H1 (cell line): ENCODE measurements around the gene KIR3DL1. TPM values are rescaled to one million over a fixed set of nuclear protein-coding genes. Genes with fewer than 3 reads are reported as not detected.
"Not testable (repeated sequence)": the region's sequence is repeated elsewhere in the genome, so short reads cannot be mapped to it uniquely, and the experiment has no call there.

ENCODE experiments used
- CTCF ChIA-PET: fragments of 300-600 bp; sonication (Branson Sonifier 250); formaldehyde crosslinking; loops from one replicate; lab custom pipeline; 2021; ENCODE audit not compliant: partially characterized antibody; lab: Charles Lee
- POLR2A ChIA-PET: fragments of 300-600 bp; sonication (Branson Sonifier 250); formaldehyde crosslinking; loops from one replicate; lab custom pipeline; 2021; ENCODE audit warnings: inconsistent platforms; ENCODE audit not compliant: partially characterized antibody; lab: Charles Lee
- DNase-seq, 2 experiments: peaks; one replicate each; pipeline versions ENCODE4 v3.0.0 to v3.0.0-alpha.2; 2010 to 2022; ENCODE audit warnings: low spot score in 2 of 2, low read depth in 1 of 2, mixed read lengths in 1 of 2
- FAIRE-seq: peaks from 2 replicates; lab custom pipeline; 2011; peaks lifted over from hg19 to GRCh38; lab: Jason Lieb, UNC
- H2AFZ ChIP-seq: 2 replicates; pipeline ENCODE4 v1.8.1; 2012; ENCODE audit warnings: low read length, inconsistent platforms
- H2AK5ac ChIP-seq: 2 replicates; pipeline ENCODE4 v1.6.1; 2013; ENCODE audit warnings: low read depth, low read length
- H2BK120ac ChIP-seq: replicated peaks from 2 replicates; pipeline ENCODE3; 2013; ENCODE audit warnings: low read depth, low read length, inconsistent platforms
- H2BK12ac ChIP-seq: 2 replicates; pipeline ENCODE4 v1.6.1; 2013; ENCODE audit warnings: low read depth, low read length
- H2BK15ac ChIP-seq: 2 replicates; pipeline ENCODE4 v1.6.1; 2013; ENCODE audit warnings: low read length
- H2BK20ac ChIP-seq: 2 replicates; pipeline ENCODE4 v1.6.1; 2013; ENCODE audit warnings: low read length
- H2BK5ac ChIP-seq: 2 replicates; pipeline ENCODE4 v1.6.1; 2013; ENCODE audit warnings: low read depth, low read length
- H3K14ac ChIP-seq: 2 replicates; pipeline ENCODE4 v1.6.1; 2013; ENCODE audit warnings: inconsistent platforms; ENCODE audit not compliant: insufficient read length
- H3K18ac ChIP-seq: 2 replicates; pipeline ENCODE4 v1.6.1; 2013; ENCODE audit warnings: low read length; ENCODE audit errors: extremely low read depth
- H3K23ac ChIP-seq: 2 replicates; pipeline ENCODE4 v1.6.1; 2013; ENCODE audit warnings: inconsistent platforms; ENCODE audit not compliant: insufficient read length
- H3K23me2 ChIP-seq: 2 replicates; pipeline ENCODE4 v1.6.1; 2013; ENCODE audit warnings: low read depth, low read length
- H3K27ac ChIP-seq: 2 replicates; pipeline ENCODE4 v1.6.1; 2011; ENCODE audit warnings: low read depth, low read length, inconsistent platforms
- H3K27me3 ChIP-seq, 4 experiments: replicated peaks in 1 of 4; 1 replicate in 1 of 4; 2 replicates in 3 of 4; pipeline versions ENCODE4 v1.6.1 to v1.8.1; 2011 to 2013; ENCODE audit warnings: low read length in 3 of 4, mild to moderate bottlenecking in 3 of 4, inconsistent platforms in 2 of 4, mixed read lengths in 2 of 4, moderate library complexity in 1 of 4; ENCODE audit not compliant: control insufficient read depth in 3 of 4, insufficient read depth in 3 of 4; ENCODE audit errors: extremely low read depth in 1 of 4
- H3K36me3 ChIP-seq, 4 experiments: 2 replicates each; pipeline versions ENCODE4 v1.6.1 to v1.8.1; 2011 to 2013; ENCODE audit warnings: mild to moderate bottlenecking in 4 of 4, low read length in 3 of 4, moderate library complexity in 2 of 4, control low read depth in 1 of 4, inconsistent platforms in 1 of 4; ENCODE audit not compliant: insufficient read depth in 4 of 4, control insufficient read depth in 2 of 4
- H3K4ac ChIP-seq: replicated peaks from 2 replicates; pipeline ENCODE3; 2013; ENCODE audit warnings: low read length, low read depth, mixed read lengths, inconsistent platforms; ENCODE audit not compliant: insufficient read length
- H3K4me1 ChIP-seq, 4 experiments: replicated peaks in 1 of 4; 1 replicate in 1 of 4; 2 replicates in 3 of 4; pipeline versions ENCODE4 v1.6.1 to v1.8.1; 2011 to 2013; ENCODE audit warnings: low read length in 3 of 4, inconsistent platforms in 2 of 4, mixed read lengths in 1 of 4; ENCODE audit not compliant: insufficient read depth in 4 of 4, control insufficient read depth in 3 of 4
- H3K4me2 ChIP-seq, 2 experiments: 2 replicates each; pipeline versions ENCODE4 v1.6.1 to v1.8.1; 2011 to 2013; ENCODE audit warnings: low read depth in 2 of 2, low read length in 2 of 2, control low read depth in 1 of 2, inconsistent platforms in 1 of 2, mild to moderate bottlenecking in 1 of 2; ENCODE audit not compliant: insufficient read depth in 1 of 2
- H3K4me3 ChIP-seq, 4 experiments: fragments of 200-600, 300-600 bp in 1 of 4; sonication (generic), shearing (Covaris generic), sonication (Bioruptor Twin) in 1 of 4; 2 replicates each; pipeline versions ENCODE4 v1.5.1 to v1.8.1; 2011 to 2016; ENCODE audit warnings: low read length in 4 of 4, low read depth in 3 of 4, control low read depth in 2 of 4, inconsistent platforms in 2 of 4, mild to moderate bottlenecking in 2 of 4, mixed read lengths in 1 of 4, moderate library complexity in 1 of 4; ENCODE audit not compliant: insufficient read depth in 2 of 4; ENCODE audit errors: extremely low read depth in 1 of 4
- H3K56ac ChIP-seq: replicated peaks from 2 replicates; pipeline ENCODE3; 2013; ENCODE audit warnings: low read depth, mild to moderate bottlenecking, mixed read lengths, low read length, inconsistent platforms; ENCODE audit not compliant: insufficient read length
- H3K79me1 ChIP-seq: 2 replicates; pipeline ENCODE4 v1.6.1; 2013; ENCODE audit warnings: low read depth, low read length, control low read depth
- H3K79me2 ChIP-seq, 2 experiments: 2 replicates each; pipeline versions ENCODE4 v1.6.1 to v1.8.1; 2012 to 2013; ENCODE audit warnings: low read length in 2 of 2, mild to moderate bottlenecking in 2 of 2, inconsistent platforms in 1 of 2; ENCODE audit not compliant: insufficient read depth in 2 of 2, control insufficient read depth in 1 of 2
- H3K9ac ChIP-seq, 4 experiments: replicated peaks in 1 of 4; 1 replicate in 1 of 4; 2 replicates in 3 of 4; pipeline versions ENCODE4 v1.6.1 to v1.8.1; 2011 to 2013; ENCODE audit warnings: low read depth in 3 of 4, low read length in 3 of 4, control low read depth in 2 of 4, mild to moderate bottlenecking in 2 of 4, moderate library complexity in 2 of 4, inconsistent platforms in 1 of 4; ENCODE audit errors: extremely low read depth in 1 of 4
- H3K9me3 ChIP-seq, 2 experiments: 2 replicates each; pipeline versions ENCODE4 v1.6.1 to v1.8.1; 2012 to 2013; ENCODE audit warnings: mild to moderate bottlenecking in 2 of 2, moderate library complexity in 2 of 2, control low read depth in 1 of 2, inconsistent platforms in 1 of 2, low read depth in 1 of 2, low read length in 1 of 2, mixed read lengths in 1 of 2; ENCODE audit not compliant: insufficient read depth in 2 of 2
- H4K20me1 ChIP-seq, 2 experiments: replicated peaks in 1 of 2; 2 replicates each; pipeline versions ENCODE3 to v1.8.1; 2011 to 2013; ENCODE audit warnings: inconsistent platforms in 2 of 2, low read length in 2 of 2, mild to moderate bottlenecking in 1 of 2; ENCODE audit not compliant: insufficient read depth in 2 of 2, control insufficient read depth in 1 of 2
- H4K5ac ChIP-seq: 2 replicates; pipeline ENCODE4 v1.6.1; 2013; ENCODE audit warnings: low read length, low read depth, mixed read lengths, inconsistent platforms; ENCODE audit not compliant: insufficient read length
- H4K8ac ChIP-seq: 2 replicates; pipeline ENCODE4 v1.8.0; 2013; ENCODE audit warnings: mild to moderate bottlenecking, moderate library complexity, low read length, inconsistent platforms; ENCODE audit not compliant: insufficient read depth; ENCODE audit errors: extremely low read depth
- H4K91ac ChIP-seq: replicated peaks from 2 replicates; pipeline ENCODE3; 2013; ENCODE audit warnings: low read length, mixed read lengths, inconsistent platforms; ENCODE audit not compliant: insufficient read length
- WGBS, 2 experiments: shearing (Covaris generic) in 1 of 2; methylation state at CpG; one replicate each; pipeline versions ENCODE4 v1.1.6 to v1.1.7; 2013 to 2015; ENCODE audit warnings: low lambda C conversion rate in 2 of 2, mixed read lengths in 2 of 2, inconsistent platforms in 1 of 2, low coverage in 1 of 2, missing lambda C conversion rate in 1 of 2; ENCODE audit not compliant: insufficient replicate concordance in 2 of 2, insufficient coverage in 1 of 2, insufficient read length in 1 of 2; ENCODE audit errors: extremely low coverage in 1 of 2, missing lambda C conversion rate in 1 of 2; 5-methylcytosine and 5-hydroxymethylcytosine counted together
- polyA plus RNA-seq, 7 experiments: library from polyadenylated mRNA; depleted of rRNA in 3 of 7; stranded (reverse) in 5 of 7; unstranded in 2 of 7; fragments of >200 nt in 5 of 7; fragments of 200-250 nt in 2 of 7; gene quantifications; 1 replicate in 5 of 7; 2 replicates in 1 of 7; 4 replicates in 1 of 7; pipeline versions ENCODE4 v1.2.1 to v1.2.3, GENCODE V29; 2011 to 2013; ENCODE audit warnings: missing spikeins in 2 of 7, mixed read lengths in 2 of 7
- total RNA-seq: library from RNA; stranded (reverse); fragmentation: NEBNext Ultra II Directional; extraction: Animal tissue kit (Norgen Biotek cat#: 25700); gene quantifications from 2 replicates; pipeline ENCODE4 v1.2.1, GENCODE V29; 2021

KIR3DL1 gene
- total and polyA plus RNA-seq, 2 of the 8 experiments (the other 6 are each of a cell fraction or from before 2014, with no cell fraction given), result not detected

DNA sequence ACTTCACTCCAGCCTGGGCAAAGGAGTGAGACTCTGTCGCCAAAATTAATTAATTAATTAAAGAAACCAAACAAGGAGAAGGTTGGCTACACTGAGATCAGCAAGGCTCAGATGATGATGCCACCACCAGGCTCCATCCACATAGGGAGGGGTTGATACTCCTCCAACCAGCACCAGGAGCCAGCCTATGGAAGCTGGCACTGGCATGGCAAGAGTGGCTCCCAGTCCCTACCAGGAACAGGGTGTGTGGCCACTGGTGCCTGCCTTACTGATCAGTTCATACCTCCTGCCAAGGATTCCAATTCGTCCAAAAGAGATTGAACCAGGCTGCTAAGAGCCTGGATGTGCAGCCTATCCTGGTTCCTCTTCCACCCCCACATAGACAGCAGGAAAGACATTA, 43.6 kb upstream of the KIR3DL1 start:
- H3K14ac ChIP-seq, H2AFZ ChIP-seq, H3K79me1 ChIP-seq, CTCF ChIA-PET, H3K4me2 ChIP-seq, H4K8ac ChIP-seq, H3K27ac ChIP-seq, H3K23ac ChIP-seq, H2BK120ac ChIP-seq, H3K79me2 ChIP-seq, H2BK5ac ChIP-seq, H2BK15ac ChIP-seq, H4K5ac ChIP-seq, H3K27me3 ChIP-seq, FAIRE-seq, POLR2A ChIA-PET, H3K4me1 ChIP-seq, H4K91ac ChIP-seq, H3K23me2 ChIP-seq, DNase-seq, H4K20me1 ChIP-seq, H2AK5ac ChIP-seq, H3K56ac ChIP-seq, H2BK12ac ChIP-seq, H3K4me3 ChIP-seq, H3K4ac ChIP-seq, H3K18ac ChIP-seq, H3K9ac ChIP-seq, H2BK20ac ChIP-seq, H3K36me3 ChIP-seq: not testable (repeated sequence)
- WGBS, 2 experiments, result 25% methylated on average over 2 of the region's 2 CpGs; no CpG with 5 or more reads in 1 of the 2 experiments
- peaks cover 37 to 57% of the 10 kb centered on the region in 2 experiments for H3K9me3 ChIP-seq

DNA sequence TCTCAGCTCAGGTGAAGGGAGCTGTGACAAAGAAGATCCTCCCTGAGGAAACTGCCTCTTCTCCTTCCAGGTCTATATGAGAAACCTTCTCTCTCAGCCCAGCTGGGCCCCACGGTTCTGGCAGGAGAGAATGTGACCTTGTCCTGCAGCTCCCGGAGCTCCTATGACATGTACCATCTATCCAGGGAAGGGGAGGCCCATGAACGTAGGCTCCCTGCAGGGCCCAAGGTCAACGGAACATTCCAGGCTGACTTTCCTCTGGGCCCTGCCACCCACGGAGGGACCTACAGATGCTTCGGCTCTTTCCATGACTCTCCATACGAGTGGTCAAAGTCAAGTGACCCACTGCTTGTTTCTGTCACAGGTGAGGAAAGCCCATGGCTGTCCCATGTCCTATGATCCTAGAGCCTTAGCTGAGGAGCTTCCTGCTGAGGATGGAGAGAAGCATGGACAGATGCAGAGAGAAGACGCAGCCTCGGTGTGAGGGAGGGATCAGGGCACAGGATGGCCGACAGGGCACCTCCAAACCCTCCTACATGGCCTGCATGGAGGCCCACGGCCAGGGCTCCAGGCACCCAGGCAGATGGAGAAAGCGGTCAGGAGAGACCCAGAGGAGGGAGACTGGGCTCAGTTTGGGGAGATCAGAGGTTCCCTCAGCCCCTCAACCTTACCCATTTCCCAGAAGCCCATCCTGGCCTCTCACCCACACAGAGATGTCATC, 41.0 kb upstream of the KIR3DL1 start:
- CTCF ChIA-PET, H2BK12ac ChIP-seq, H3K56ac ChIP-seq, H3K9ac ChIP-seq, H2BK15ac ChIP-seq, H2BK20ac ChIP-seq, H2AK5ac ChIP-seq, POLR2A ChIA-PET, H3K4me1 ChIP-seq, H4K91ac ChIP-seq, H3K27me3 ChIP-seq, H3K36me3 ChIP-seq, H3K4me2 ChIP-seq, H3K23me2 ChIP-seq, FAIRE-seq, H4K8ac ChIP-seq, H3K79me1 ChIP-seq, H2AFZ ChIP-seq, H3K79me2 ChIP-seq, H4K5ac ChIP-seq, H3K4me3 ChIP-seq, H3K14ac ChIP-seq, H2BK120ac ChIP-seq, H3K4ac ChIP-seq, H3K18ac ChIP-seq, H4K20me1 ChIP-seq, H3K27ac ChIP-seq, H2BK5ac ChIP-seq, DNase-seq, H3K23ac ChIP-seq: not testable (repeated sequence)
- H3K9me3 ChIP-seq, result peaks cover 29 to 57% of the 10 kb centered on the region in 2 experiments
- 65% methylated on average over 7 of the region's 12 CpGs; no CpG with 5 or more reads in 1 of the 2 experiments for WGBS, 2 experiments
